Measurements from ENCODE around the gene BRD3.

BRD3 gene

DNA sequence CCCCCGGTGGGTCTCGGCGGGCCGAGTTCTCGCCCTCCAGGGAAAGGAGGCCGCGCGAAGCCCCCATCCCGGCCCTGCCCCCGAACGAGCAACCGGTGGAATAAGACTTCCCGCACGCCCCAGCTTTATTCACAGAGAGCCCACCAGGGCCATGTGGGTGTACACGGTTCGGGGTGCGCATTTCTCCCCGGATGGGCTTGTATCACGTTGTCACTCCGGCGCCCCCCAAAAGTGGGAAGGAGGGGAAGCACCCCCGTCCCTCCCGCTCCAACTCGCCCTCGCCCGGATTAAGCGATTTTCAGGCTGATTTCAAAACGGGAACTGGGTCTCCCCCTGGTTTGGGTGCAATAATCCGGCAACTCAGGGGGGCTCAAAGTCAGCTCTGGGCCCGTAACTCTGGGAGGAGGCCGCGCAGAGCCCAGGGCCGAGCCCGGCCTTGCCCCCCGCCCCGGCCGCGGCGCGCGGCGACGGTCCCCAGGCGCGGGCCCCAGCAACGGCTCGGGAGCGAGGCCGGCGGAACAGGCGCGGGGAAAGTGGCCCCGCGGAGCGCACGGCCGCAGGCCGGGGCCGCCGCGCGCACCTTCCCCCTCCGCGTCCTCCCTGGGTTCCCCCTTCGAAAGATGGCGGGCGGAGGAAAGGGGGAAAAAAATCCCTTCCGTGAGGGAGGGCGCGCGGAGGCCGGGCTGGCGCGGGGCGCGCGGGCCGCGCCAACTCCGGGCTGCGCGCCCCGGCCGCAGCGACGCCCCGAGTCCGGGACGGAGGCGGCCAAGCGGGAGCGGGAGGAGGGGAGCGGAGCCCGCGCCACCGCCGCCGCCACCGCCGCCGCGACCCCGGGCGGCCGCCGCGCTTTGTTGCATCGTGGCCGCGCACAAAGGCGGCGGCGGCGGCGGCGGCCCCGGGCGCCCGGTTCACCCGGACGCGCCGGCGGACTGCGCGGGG lies 644 bp downstream of the BRD3 start:
- peak; percentile 47 for DNase-seq (ENCODE audit: low spot score)

DNA sequence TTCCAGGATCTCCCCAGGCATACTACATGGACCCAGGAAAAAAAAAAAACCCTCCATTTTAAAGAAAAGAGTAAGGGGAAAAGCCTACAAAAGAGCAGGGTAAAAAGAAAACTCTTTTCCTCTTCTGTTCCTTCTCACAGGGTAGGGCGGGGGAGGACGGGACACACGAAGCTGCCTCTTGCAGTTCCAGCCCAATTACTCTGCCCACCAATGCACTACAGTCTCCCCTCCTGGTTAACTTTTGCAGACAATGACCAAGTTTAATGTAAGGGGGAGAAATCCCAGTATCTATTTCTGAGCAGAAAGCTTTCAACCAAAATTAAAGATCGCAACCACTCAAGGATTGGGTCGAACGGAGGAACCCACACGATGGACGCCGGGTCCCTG lies 1.3 kb downstream of the BRD3 start:
- DNase-seq (ENCODE audit: low spot score): peak; percentile 31

DNA sequence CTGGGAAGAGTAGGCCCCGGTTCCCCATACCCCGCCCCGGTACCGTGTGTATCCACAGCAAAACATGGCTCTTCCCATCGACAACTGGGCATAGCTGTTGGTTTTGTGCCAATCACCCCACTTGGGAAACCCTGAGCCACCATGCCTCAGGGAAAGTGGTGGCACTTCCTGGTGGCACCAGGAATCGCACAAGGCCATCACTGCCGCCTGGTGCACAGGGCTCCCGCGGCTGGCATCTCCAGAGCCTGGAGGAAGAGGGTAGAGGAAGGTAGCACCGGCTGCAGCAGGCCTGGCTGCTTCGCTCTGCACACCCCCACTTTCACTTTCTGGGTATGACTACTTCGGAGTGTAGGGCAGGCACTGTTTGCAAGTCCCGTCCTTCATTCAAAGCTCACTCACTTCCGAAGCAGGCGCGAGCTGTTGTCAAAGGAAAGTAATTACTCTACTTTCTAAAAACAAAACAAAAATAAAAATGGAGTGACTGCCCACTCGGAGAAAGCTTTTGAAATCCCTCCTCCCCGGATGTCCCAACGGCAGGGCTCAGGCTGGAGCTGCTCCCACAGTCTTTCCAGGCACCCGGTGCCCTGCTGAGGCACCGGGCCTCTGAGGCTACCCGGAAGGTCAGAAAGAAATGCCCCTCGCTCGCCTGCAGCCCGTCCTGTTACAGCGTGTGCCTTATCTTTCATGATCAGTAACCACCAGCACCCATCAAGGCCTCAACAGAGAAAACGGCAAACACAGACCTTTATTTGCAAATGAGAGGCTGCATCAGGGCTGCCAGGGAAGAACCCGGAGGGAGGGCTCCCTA lies 2.0 kb downstream of the BRD3 start:
- peak; percentile 72 for DNase-seq (ENCODE audit: low spot score)

DNA sequence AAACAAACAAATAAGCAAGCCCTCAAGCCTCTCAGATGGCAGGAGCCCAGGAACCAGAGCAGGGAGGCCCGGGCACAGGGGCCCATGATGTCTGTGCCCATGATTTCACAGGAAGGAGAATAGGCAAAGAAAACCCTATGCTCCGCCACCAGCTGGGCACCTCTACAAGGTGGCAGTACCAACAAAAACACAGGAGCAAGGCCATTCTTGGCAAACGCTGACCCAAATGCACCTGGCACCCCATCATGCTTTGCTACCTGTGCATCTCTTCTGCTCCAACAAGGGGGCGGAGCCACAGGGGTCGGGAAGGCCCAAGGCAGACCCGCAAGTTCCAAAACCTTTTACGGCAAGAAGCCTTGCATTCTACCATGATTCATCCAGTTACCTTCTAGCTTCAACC lies 3.1 kb downstream of the BRD3 start:
- DNase-seq (ENCODE audit: low spot score): no peak

DNA sequence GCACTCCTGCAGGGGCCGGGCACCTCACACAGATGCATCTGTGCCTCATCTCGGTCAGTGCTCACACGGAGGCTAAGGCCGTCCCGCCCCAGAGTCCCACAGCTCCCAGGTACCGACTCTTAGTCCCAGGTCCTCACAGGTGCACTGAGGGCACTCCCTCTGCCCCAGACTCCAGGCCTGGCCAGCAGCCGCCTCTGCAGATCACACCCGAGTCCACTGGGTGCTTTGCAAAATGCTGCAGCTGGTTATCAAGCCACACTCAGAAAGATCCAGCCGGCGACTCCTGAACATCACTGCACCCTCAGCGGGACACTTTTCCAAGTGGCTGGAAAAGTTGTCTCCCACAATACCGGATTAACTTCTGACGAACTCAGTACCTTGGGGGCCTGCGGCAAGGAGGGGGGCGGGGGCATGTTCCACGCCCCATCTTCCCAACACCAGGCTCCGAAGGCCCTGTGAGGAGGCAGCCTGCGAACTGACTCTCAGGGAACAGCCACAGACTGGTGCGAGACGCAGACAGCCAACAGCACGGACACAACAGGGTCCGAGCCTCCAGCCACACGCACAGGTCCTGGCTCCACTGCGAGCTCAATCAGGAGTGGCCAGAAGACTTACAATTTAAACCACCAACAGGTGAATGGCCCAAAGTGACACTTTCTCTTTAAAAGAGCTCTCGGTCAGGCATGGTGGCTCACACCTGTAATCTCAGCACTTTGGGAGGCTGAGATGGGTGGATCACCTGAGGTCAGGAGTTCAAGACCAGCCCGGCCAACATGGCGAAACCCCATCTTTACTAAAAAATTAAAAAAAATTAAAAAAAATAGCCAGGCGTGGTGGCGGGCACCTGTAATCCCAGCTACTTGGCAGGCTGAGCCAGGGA lies 4.0 kb downstream of the BRD3 start:
- no peak for DNase-seq (ENCODE audit: low spot score)

DNA sequence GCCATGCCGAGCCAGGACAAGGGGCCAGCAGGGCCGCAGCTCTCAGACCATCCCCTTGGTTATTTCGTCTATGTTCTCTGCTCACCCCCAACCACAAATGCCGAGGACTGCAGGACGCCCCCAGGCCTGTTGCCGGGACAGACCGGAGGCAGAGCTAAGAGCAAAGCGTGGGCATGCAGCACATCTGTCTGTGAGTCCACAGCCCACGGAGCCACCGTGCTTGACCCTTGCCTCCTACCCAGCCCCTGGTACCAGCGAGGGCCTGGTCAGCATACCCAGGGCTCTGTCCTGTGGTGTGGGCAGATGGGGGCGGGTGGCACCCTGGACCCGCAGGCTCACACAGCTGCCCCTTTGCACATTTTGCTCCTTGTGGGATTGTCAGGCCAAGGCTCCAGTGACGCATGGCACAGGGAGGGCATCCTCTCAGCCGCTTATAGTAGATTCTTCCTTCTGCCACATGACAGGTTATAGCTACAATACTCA lies 4.7 kb downstream of the BRD3 start:
- DNase-seq (ENCODE audit: low spot score): no peak

DNA sequence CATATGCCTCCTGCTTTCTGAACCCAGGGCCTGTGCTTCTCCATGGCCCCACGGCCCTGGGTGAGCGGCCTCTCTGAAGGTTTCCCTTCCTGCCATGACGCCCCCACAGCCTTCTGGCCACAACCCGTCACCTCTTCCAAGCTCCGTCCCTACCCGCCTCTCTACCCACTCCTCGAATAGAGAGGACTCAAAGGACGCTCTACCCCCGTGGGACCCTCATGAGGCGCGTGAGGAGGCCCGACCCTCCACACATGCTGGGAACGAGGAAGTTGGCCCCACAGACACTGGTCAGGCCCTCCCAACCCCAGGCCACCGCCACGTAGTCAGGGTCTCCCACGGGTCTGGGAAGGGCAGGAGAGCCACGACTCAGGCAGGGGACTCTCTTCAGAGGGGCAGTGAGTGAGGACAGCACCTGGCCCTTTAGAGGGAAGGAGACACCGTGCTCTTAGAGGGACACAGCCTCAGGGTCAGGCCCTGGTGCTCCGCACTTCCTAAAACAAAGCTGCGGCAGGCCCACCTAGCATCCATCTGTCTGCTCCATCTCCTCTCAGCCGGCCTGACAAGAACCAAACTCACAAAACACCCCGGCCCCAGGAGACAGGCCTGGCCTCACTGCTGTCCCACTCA lies 5.3 kb downstream of the BRD3 start:
- DNase-seq (ENCODE audit: low spot score): no peak

DNA sequence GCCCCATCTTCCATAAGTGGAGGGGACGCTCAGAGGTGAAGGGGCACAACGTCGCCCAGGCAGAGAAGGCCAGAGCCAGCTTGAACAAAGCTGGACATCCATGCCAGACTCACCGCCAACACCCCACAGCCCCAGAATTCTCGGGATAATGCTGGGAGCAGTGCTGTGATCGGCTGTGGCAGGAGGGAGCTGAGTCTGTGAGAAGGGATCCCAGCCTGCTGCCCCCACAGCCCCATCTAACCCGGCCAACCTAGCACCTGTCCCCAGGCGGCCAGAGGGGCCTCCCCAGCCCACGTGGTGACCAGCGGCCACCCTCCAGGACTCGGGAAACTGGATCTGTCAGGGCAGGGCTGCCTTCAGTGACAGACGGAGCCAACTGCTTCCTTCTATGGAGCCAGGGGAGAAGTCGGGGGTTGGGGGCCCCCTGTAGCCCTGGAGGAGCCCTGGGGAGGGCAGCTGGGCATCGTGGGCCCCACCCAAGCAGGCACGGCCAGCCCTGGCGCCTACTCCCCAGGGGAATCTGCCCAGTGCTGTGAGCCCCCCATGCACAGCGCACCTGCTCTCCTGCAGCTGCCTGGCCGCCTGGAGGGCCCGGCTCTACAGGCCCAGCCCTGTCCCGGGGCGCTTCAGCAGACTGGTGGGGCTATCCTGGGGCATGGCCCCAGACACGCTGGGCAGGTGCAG lies 6.0 kb downstream of the BRD3 start:
- DNase-seq (ENCODE audit: low spot score): no peak

DNA sequence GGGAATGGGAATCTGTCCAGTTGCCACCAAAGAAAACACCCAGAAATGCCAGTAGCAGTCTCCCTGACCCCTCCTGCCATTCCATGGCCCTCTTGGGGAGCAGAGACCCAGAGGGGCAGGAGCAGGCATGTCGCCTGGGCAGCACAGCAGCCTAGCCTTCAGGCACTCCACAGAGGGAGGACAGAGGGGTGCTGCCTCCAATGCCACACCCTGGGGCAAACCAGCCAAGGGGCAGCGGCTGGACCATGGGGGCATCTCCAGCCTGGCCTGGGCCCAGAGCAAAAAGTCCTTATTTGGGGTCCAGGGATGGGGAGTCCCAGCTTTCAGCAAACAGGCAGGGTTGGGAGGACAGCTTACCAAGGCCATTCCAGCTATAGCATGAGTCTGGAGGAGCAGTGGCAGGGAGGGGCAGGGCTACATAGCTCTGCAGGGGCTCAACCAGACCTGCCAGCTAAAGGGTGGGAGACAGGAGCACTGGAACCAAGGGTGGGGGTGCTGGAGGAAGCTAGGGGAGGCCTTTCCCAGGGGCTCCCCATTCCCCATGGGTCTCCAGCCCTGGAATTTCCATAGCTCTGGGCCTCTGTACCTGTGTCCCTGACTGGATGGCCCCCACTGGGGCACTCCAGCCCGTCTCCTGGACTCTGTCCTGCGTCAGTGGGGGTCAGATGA lies 6.7 kb downstream of the BRD3 start:
- no peak for DNase-seq (ENCODE audit: low spot score)

DNA sequence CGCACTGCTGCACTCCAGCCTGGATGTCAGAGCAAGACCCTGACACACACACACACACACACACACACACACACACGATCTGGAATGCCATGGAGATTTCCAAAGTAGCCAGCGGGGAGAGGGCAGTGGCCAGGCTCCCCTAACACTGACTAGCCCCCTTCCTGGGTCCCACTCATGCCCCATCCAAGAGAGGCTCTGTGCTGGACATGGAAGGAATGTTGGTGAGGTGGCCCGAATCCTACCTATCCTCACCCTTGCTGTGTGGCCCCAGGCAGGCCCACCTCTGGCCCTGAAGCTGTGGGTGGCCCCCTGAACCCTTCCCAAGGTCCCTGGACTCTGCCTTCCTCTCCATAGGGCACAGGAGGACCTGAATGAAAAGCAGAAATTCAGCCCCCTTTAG lies 7.3 kb downstream of the BRD3 start:
- DNase-seq (ENCODE audit: low spot score): no peak

DNA sequence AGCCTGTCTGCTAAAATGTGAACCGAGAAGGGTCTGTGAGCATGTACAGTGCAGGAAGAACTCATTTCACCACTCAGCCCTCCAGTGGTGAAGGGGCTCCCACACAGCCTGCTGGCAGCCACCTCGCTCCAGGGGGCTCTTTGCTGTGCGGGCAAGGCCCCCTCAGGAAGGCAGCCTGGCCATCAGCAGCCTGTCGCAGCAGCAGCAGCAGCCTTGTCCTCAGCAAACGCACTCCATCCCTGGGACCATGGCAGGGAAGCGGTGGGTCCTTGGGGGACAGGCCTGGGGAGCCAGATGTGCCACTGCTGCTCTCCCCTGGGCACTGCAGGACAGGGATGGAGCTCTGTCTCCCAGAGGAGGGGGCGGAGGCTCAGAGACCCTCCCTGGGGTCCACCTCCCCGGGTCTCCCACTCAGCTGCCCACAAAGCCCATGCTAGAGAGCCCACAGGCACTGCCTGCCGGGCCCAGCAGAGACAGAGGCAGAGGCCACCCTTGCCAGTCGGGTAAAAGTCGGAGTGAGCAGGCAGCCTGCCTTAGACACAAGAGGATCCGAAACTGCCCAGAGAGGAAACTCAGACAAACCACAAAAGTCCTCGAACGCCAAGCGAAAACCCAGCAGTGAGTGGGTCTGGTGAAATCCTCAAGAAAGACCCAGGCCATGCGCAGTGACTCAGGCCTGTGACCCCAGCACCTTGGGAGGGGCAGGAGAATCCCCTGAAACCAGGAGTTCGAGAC lies 8.0 kb downstream of the BRD3 start:
- DNase-seq (ENCODE audit: low spot score): no peak

DNA sequence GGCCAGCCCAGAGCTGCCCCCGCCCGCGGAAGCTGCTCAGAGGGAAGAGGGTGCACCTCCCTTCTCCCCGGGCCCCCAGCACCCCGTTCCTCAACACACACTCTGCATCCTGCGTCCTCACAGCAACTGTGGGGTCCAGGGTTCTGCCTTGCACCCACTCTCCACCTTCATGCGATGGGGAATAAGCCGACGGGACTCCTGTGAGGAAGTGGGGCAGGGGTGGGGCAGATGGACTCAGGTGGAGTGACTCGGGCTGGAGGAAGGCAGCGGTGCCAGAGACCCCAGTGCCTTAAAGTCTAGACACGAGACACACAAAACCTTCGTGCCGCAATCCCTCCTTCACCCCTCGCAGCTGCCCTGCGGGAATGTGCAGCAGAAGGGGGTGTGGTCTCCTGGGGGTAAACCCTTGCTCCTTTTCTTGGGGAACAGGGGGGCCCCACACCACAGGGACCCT lies 8.6 kb downstream of the BRD3 start:
- DNase-seq (ENCODE audit: low spot score): no peak

DNA sequence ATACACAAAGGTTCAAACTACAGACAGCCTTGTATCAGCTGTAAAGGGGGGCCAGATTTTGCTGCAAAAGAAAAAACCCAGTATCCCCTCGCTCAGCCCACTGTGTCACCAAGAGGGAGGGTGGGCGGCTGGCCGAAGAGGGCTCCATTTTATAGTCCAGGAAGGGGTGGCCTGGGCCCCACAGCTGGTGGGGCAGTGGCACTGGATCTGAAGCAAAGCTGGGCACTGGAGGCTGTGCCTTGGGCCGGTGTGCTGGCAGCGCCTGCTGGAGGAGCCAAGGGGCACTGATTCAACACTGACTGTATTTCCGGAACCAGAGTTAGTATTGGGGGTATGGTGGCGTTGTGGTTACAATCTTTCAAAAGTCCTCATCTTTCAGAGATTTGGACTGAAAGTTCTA lies 9.1 kb downstream of the BRD3 start:
- DNase-seq (ENCODE audit: low spot score): no peak

DNA sequence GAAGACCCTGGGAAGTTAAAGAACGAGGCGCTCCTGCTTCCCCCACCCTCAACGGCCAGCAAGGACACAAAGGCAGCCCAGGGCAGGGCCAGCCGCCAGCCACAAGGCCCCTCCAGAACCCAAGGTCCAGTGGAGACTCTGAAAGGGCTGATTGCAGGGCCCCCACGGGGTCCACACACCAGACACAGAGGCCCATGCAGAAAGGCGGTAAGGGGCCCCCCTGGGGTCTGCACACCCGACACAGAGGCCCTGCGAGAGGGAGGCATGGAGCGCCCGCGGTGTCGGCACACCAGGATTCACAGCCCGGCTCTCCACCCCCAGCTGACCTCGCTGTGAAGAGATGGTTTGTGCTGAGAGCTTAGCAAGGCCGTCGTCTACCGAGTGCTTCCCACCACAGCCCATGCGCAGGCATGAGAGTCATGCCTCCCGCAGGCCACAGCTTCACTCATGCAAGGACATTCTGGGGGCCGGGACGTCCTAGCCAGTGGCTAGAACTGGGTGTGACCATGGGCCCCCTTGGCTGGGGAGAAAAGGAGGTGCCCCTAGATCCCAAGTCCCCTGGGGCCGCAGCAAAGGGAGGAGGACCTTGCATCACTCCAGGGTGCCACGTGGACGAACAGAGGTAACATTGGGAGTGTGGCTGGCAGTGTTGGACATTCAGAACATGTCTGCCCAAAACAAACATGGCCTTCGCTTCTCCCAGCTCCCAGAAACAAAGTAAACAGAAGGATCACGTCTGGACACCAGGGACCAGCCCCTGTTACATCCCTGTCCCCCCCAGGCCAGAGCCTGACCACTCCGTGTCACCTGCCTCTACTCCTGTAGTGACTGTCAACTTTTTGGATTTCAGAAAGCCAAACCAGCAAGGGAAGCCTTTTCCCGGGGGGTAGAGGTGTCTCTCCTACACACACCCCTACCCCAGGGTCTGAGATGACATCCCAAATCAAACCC lies 9.8 kb downstream of the BRD3 start:
- DNase-seq (ENCODE audit: low spot score): no peak

DNA sequence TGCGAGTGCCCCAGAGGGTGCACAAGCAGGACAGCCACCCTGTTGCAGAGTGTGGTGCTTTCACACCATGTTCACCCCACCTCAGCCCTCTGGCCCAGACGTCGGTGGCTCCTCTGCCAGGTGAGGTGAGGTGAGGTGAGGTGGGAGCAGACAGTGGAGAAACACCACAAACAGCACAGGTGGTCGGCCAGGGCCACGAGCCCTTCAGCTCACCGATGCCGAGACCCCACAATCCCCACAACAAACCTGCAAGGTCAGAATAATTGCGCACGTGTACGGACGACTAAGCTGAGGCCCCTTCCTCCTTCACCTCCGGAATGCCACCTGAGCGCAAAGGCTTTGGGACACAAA lies 10.5 kb downstream of the BRD3 start:
- DNase-seq (ENCODE audit: low spot score): no peak

DNA sequence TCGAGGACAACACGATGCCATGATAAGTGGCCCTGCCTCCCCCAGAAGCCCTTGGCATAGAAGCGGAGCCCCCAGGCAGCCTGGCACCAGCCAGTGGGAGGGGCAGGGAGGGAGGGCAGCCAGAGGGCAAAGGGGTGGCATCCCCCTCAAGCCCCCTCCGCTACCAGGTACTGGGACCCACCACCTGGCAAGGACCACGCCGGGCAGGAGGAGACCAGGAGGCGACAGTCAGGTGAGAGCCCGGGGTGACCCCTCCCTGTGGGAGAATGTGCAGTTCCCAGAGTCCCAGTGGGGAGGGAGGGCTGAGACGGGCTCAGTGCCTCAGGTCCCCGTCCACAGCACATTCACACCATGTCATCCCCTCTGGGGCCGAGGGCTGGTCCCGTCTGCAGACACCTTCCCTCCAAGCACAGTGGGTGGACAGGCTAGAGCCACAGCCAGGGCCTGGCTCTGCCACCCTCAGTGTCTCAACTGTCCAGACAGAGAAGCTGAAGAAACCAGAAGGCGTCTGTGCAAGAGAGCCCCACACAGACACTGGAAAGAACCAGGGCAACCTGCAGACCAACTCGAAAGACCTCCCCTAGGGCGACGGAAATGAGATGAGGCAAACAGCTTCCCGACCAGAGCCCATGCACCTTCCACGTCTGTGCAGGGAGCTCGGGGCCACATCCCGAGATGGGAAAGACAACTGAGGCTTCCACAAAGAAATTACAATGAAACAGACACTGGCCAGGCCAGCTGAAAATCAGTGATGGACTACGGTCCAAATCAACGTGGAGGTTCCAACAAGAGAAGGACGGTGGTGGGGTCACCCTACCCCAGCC lies 11.1 kb downstream of the BRD3 start:
- no peak for DNase-seq (ENCODE audit: low spot score)

DNA sequence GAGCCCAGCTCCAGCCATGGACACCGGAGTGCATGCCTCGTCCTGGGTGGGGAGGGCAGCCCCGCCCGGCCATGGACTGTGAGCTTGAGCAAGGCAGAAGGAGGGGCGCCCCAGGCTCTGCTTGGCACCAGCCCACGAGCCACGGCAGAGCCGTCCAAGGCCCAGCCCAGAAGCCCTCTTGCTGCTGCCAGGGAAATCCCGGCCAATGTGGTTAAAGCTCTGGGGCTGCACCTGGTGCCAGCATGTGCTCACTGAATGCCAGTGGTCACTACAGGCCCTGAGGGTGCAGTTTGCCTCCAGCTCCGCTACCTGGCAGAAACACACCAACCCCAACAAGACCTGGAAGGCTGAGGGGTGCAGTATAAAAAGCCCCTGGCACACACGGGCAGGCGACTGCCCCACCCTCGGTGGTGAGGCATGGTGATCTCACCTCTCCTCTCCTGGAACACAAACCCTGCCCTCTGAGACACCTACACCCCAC lies 11.8 kb downstream of the BRD3 start:
- peak; percentile 94 for DNase-seq (ENCODE audit: low spot score)

Measured in AG08395 (cell line).